IPS-NIHi11 (cell line): ENCODE data around the gene PNPLA7.

Experiments
- DNase-seq: peaks from one replicate; pipeline ENCODE4 v3.0.0; 2012; ENCODE audit warnings: mixed read lengths, low spot score

The PNPLA7 gene

DNA sequence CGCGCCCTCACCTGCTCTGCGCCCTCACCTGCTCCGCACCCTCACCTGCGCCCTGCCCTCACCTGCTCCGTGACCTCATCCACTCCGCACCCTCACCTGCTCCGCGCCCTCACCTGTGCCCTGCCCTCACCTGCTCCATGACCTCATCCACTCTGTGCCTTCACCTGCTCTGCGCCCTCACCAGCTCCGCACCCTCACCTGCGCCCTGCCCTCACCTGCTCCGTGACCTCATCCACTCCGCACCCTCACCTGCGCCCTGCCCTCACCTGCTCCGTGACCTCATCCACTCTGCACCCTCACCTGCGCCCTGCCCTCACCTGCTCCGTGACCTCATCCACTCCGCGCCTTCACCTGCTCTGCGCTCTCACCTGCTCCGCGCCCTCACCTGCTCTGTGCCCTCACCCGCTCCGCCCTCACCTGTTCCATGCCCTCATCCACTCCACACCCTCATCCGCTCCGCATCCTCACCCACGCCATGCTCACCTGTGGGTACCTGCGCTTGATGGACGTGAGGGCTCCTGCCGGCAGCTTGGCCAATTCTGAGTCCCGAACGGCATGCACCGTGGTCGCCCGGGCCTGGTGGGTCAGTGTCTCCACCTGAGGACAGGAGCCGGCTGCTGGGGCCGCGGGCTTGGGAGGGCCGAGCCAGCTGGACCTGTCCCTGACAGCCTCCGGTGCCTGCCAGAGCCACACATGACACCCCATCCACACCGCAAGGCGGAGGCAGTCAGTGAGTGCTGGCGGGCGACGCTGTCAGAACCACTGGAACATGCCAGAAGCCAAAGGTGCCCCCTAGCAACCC is 55.5 kb downstream of the PNPLA7 start:
- DNase-seq: peak; percentile 21

DNA sequence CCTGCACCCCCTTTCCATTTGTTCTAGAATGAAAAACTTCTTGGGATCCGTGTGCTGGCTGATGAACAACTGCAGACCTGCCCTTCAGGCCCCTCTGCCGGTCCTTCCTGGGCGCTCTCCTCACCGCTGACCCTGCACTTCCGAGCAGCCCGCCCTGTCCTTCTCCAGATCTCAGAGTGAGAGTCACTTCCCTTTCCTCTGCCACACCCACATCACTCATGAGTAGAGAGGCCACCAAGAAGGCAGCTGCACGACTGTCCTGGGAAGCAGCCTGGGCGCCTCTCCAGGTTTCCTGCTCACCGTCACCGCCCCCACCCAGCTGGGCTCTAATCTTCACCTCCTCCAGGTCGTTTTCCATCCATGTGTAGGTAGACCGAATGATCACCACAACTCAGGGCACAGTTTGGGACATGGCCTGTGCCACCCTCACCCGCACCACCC is 56.1 kb downstream of the PNPLA7 start:
- DNase-seq: peak; percentile 7

DNA sequence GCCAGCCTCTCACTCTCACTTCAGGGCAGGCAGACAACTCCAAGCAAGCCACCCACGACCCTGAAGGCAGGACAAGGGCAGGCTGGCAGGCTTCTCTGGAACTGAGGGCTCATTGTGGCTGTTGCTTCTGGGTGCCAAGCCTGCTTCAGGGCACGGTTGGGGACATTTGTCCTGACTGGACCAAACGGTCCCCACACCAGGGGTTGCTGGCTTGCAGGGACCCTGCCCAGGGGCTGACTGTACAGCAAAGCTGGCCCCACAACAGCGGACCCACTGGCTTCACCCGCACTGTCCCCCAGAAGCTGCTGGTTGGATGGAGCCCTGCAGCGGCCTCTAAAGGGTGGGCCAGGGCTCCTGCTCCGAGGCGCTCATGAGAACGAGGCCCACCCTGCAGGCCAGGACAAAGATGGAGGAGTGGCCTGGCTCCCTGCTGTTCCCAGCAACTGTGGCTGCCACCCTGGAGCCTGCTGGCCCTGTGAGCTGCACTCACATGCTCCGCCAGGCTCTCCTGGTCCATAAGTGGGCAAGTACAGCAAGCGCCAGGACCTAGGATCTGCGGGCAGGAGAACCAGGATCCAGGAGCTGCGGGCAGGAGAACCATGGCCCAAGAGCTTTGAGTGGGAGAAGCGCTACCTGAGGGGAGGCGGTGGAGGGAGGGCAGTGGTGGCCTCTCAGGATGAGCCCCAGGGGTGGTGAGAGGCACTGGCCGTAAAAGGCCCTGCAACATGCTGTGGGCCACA is 56.7 kb downstream of the PNPLA7 start:
- DNase-seq: peak; percentile 4

DNA sequence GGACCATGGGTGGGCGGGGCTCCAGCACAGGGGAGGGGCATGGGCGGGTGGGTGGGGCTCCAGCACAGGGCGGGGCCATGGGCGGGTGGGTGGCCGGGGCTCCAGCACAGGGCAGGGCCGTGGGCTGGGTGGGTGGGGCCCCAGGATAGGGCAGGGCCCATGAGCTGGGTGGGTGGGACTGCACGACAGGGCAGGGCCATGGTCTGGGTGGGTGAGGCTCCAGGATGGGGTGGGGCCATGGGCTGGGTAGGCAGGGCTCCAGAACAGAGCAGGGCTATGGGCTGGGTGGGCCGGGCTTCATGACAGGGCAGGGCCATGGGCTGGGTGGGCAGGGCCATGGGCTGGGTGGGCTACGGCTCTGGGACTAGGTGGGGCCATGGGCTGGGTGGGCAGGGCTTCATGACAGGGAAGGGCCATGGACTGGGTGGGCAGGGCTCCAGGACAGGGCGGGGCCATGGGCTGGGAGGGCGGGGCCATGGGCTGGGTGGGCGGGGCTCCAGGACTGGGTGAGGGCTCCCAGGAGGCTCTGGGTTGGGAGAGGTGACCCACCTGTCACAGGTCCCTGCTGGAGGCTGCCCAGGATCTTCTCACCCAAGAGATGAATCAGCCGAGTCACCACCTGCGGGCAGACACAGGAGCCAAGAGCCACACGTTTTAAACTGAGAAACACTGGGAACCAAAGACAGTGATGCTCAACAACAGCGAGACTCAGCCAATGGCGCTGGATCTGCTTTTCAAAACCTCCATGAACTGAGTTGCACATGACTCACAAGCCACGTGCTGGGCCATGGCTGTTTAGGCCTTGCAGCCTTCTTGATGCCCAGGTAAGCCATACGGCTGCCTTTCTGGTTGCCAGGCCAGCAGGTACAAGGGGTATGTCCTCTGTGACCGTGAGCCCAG is 57.5 kb downstream of the PNPLA7 start:
- DNase-seq: peak; percentile 94

DNA sequence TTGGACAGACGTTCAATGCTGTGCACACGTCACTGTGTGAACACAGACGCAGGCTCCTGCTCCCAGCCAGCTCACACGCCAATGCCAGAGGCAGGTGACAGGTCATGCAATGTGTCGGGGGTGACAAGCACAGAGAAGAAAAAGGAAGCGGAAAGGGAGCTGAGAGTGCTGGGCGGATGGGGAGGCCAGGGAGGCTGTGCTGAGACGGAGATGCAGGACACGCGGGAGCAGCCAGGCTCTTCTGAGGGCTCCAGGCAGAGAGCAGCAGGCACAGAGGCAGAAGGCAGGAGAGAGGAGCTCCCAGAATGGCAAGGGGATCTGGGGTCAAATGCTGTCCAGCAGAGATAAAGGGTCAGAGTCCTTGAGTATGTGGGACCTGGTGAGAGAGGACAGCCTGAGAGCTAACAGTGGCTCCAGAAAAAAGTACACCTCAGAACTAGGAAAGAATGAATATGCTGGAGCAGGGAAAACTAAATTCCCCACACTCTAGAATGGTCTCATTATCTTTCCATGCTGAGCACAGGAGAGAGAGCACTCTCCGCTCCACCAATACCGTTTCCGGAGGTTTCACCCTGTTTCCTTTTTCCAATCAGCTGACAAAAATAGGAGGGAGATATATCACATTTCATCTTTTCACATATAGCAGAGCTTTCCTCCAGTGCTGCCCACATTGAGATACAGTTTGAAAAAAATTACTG is 58.3 kb downstream of the PNPLA7 start:
- peak; percentile 10 for DNase-seq

DNA sequence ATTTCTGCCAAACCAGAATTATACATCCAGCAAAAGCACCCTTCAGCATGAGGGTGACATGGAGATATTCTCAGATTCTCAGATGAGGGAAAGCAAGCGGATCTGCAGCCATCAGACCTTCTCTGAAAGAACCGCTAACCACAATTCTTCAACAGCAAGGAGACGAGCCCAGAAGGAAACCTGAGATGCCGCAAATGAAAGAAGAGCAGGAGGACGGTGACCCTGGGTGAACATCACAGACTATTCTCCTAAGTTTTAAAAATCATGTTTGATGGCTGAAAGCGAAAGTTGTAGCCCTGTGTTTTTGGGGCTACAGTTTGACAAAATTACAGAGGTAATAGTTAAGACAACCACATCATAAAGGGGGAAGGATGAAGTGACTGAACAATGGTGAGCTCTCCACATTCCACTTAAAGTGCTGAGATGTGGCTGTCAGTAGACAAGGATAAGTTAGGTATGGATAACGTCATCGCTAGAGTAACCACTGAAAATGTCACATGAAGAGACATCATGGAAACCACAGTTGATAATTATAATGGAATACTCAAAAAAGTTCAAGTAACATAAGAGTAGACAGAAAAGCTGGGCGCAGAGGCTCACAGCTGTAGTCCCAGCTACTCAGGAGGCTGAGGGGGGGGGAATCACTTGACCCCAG is 59.5 kb downstream of the PNPLA7 start:
- DNase-seq: no peak

DNA sequence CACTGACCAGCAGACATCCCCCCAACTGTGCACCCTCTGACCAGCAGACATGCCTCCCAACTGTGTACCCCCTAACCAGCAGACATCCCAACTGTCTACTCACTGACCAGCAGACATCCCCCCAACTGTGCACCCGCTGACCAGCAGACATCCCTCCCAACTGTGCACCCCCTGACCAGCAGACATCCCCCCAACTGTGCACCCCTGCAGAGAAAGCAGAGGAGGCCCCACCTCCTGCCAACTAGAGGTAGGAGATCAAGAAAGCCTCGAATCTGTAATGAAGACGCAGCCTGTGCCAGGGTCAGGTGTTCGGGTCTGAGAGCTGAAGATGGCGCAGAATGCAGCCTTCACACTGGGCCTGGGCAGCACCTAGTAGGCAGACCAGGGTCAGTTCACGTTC is 61.3 kb downstream of the PNPLA7 start:
- no peak for DNase-seq

DNA sequence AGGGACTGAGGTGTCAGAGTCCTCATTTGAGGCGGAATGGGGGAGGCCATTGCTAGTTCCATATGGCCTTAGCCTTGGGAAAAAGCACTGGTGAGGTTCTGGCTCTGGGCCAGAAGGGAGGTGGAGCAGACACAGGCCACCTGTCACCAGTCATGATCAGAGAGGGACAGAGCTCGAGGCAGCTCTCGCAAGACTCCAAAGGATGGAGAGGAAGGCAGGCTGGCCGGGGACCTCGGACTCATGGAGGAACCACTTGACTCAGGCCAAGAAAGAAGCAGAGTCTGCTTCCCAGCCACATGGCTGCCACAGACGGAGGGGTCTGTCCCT is 61.9 kb downstream of the PNPLA7 start:
- DNase-seq: no peak

DNA sequence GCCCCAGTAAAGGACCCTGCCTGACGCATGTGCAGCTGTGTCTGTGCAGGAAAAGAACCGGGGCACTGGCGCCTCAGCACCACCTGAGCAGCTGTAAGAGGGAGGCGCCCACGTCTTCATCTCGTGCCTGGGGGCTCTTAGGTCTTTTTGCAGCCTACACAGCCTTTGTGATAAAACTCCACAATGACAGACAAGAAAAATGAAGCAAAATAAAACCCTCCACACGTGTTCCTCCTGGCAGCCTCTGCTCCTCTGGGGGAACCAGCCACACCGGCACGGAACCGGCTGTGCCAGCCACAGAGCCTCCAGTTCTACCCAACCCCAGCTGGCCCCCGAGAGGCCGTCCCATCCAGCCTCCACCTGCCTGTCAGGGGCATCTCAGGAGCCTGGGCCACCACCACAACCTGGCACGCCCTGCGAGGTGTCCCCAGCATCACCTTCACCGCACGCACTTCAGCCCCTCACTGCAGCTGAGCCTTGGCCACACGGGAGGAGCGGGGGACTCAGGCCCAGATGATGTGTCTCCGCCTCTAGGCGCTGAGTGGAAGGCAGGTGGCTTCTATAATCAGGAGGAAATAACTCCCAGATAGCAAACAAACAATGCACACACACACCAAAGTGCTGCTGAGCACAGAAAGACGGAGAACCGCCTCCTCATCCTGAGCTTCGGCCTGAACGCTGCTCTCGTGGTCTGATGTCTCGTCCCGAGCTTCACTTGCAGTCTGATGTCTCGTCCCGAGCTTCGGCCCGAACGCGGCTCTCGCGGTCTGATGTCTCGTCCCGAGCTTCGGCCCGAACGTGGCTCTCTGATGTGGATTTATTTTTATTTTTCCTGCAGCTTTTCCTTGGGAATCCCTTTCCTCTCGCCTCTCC is 62.5 kb downstream of the PNPLA7 start:
- no peak for DNase-seq

DNA sequence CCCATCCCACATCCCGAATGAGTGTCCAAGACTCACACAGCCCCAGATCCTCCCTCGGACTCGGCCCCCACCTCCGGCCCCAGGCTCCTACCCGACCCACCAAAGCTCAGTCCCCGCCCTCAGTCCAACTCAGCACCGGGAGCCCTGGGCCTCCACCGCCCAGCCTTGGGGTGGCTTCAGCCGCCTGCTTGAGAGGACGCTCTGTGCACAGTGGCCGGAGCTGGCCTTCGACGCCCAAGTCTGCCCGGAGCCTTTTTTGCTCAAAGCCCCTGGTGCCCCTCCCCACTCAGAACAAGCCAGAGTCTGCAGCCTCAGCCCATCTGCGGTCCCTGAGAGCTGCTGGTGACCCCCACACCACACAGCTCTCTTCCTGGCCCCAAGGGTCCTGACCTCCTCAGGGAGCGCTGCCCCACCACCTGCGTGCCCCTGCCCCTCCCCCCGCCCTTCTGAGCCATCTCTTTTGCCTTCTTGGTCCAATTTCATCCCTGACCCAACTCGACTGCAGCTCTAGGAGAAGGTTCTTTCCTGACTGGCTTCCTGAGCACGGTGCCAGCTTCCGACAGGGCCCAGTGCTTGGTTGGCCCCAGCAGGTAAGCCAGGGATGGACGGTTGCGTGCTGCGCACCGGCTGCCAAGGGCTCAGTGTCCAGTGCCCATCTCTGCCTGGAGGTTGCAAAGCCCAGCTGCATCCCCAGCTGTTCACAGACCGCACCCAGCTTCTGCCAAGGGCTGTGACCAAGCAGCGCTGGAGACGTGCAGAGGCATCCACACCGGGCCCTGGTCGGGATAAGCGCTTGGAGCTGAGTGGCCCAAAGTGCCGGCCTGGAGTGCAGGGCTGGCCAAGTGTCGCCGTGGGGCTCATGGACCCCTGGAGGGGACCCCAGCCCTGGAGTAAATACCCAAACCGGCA is 63.4 kb downstream of the PNPLA7 start:
- no peak for DNase-seq

DNA sequence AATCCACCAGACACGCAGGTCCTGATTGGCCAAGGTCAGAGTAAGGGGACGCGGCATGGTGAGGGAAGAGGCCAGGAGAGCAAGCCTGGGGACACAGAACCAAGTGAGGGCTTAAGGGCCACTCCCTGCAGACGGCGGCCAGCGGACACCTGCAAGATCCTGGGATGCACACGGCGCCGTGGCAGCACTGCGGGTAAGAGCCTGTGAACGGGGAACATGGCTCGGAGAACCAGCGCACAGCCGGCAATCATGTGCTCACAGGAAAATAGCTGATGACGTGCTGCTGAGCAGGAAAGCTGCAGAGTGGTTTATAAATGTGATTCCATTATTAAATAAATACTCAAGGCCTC is 64.1 kb downstream of the PNPLA7 start:
- DNase-seq: no peak

DNA sequence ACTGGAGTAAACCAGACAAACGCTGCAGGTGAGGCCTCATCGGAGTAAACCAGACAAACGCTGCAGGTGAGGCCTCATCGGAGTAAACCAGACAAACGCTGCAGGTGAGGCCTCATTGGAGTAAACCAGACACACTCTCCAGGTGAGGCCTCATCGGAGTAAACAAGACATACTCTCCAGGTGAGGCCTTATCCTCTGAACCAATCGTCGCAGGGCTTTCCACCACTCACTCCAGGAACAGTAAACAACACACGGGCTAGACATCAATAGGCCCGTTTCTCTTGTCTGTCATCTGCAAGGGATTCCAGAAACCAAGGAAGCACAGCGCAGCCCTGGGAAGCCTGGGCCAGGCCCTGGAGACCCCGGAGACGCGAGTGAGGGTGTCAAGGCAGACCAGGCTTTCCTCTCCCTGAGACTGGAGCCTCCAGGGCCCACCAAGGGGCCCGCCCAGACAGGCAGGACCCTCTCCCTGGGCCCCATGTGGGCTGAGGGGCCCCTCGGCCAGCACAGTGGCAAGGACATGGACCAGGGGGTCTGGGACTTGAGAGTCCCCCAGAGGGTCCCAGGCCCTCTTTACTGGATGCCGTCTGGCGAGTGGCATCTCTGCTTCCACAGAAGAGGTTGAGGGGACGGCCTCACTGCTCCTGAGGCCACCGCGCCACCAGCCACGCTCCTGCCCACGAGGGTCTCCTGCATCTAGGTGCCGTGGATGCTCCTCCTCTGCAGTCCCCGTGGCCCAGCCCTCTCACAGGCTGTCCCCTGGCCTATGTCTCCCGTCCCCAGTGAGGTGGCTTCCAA is 64.7 kb downstream of the PNPLA7 start:
- no peak for DNase-seq

DNA sequence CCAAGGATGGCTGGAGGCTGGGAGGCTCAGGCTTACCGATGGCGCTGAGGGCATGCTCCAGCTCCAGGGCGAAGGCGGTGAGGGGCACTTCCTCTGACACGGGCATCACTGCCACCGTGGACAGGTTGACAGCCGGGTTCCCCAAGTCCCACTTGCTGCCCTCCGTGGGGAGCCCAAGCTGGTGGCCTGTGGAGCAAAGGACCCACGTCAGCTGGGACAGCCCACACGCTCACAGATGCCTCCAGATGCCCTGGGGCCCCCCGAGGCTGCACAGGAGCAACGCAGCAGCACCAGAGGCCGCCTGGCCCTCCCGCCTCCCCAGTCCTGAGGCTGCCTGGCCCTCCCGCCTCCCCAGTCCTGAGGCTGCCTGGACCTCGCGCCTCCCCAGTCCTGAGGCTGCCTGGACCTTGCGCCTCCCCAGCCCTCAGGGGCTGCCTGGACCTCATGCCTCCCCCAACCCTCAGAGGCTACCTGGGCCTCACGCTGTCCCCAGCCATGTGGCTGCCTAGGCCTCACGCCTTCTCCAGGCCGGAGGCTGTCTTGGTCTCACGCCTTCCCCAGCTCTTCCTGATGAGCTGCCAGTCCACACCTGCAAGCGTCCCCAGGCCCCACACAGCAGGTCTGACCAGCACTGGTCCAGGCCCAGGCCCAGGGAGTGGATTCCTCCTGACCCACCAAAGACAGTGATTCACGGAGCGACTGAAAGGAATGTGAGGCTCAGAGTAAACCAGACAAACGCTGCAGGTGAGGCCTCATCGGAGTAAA is 65.5 kb downstream of the PNPLA7 start:
- DNase-seq: no peak

DNA sequence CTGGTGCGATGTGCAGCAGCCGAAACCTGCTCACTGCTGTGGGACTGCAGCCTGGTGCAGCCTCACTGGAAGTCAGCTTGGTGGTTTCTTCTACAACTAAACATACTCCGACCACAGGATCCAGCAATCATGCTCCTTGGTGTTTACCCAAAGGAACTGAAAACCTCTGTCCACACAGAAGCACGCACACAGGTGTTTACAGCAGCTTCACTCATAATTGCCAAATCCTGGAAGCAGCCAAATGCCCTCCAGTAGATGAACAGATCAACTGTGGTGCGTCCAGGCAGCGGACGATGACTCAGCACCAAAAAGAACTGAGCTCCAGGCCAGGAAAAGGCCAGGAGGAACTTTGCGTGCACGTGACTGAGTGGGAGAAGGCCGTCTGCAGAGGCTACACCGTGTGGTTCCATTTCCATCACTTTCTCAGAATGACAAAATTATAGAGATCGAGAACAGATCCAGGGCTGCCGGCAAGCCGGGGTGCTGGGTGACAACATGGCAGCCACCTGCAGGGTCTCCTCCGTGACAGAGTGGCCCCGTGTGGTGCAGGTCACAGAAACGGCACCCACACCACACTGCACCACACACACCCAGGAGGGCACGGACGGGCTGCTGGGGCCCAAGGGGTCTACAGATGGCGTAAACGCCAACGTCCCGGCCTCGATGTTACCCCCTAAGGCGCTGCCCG is 68.0 kb downstream of the PNPLA7 start:
- DNase-seq: no peak

DNA sequence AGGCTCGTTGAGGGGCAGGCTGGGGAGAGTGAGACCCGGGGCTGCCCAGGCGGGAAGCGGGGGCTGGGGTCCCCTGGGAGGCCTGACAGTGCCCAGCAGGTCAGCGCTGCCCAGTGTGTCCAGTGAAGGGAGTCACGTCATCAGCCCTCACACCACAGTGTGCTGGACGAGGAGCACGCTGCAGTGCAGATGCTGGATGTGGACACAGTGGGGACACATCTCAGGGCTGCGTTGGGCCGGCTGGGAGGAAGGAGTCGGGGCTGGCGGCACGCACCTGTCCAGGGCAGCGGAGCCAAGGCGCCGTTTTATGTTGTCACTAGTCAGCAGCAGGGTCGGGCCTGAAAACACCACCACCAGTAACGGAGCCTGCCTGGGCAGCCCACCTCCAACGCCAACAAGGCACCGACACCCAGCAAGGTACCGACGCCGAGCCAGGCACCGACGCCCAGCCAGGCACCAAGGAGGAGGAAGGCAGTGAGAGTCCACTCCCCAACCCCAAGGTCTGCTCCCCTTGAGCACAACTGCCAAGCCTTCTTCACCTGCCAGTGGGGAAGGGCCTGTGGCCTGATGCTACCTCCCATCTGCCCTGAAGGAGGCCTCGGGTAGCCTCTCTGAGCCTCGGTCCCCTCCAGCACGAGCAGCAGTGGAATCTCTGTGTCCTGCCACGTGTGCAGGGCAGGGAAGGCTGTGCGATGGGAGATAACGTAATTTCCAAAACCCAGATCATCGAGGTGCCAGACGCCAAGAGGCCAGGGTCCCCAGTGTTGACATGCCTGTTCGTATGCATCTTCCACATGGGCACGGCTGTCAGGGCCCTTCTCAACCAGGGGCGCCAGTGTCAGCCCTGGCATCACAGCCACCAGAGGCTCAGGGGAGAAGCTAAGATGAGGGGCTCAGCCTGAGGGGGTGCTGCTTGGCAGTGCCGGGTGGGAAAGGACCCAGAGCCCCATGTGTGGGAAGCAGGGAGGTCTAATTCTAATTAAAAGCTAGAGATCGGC is 69.2 kb downstream of the PNPLA7 start:
- DNase-seq: no peak
